Glomerular visceral epithelial cell (primary cell): ENCODE data around the gene RNF222.

Source experiments
- DNase-seq: peaks from one replicate; pipeline ENCODE4 v3.0.0-alpha.2; 2016; ENCODE audit errors: extremely low spot score

The RNF222 gene

GRCh38 chr17:8345052-8345690, 52.5 kb downstream of the RNF222 start:
- no peak for DNase-seq

- no peak for DNase-seq
Observed at GRCh38 chr17:8341456-8341855, 56.2 kb downstream of the RNF222 start.
